Right renal pelvis (tissue), 4 donors: ENCODE measurements around the gene CNTN5. TPM values are rescaled to one million over a fixed set of nuclear protein-coding genes. Genes with fewer than 3 reads are reported as not detected.

Experiments
- DNase-seq, 4 donors: peaks; one replicate each; pipeline ENCODE4 v3.0.0-alpha.2; 2013; ENCODE audit warnings: low read depth in 4 of 4, low spot score in 3 of 4, missing footprints in 1 of 4
- polyA plus RNA-seq, 4 donors: library from polyadenylated mRNA; unstranded; fragments of 120-200 nt; gene quantifications; one replicate each; pipeline ENCODE4 v1.2.1, GENCODE V29; 2013; ENCODE audit not compliant: insufficient read length in 4 of 4

The CNTN5 gene
- polyA plus RNA-seq, 4 donors: 15.7 to 23.2 (median 21.5) TPM

GRCh38 chr11:99489581-99489980 lies 468.8 kb downstream of the CNTN5 start:
- no peak for DNase-seq

GRCh38 chr11:99494065-99494464 lies 473.3 kb downstream of the CNTN5 start:
- no peak for DNase-seq

DNA sequence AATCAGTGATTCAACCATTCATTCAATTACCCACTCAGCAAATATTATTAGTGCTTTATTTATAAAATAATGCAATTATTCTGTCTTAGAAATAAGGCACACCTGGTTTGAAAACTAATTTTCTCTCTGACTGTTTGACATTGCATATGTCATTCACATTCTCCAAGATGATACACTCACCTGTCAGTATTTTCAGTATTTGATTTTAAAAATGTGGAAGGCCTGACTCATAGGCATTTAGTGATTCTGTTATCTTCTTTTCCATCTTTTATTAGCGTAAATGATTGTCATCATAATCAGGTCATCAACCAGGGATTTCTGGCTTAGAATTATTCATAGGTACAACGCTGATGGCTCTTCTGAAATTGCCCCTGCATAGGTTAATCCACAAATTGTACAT lies 480.9 kb downstream of the CNTN5 start:
- DNase-seq: no peak

DNA sequence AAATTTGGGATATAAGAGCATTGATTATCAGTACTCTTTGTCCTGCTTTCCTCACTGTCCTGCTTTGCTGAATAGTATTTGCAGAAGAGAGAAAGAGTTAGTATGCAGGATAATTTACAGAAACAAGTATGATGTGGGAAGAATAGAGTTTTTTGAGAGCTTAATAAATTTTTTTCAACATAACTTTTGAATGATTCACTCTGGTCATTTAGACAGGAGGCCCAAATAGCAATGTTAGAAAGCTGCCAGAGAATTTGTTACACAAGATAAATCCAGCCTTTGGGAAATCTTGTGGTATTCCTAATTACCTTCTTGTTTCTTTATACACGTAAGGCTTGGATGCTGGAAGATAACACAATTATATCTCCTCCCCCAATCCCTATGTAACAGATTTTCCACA lies 484.6 kb downstream of the CNTN5 start:
- no peak for DNase-seq

DNA sequence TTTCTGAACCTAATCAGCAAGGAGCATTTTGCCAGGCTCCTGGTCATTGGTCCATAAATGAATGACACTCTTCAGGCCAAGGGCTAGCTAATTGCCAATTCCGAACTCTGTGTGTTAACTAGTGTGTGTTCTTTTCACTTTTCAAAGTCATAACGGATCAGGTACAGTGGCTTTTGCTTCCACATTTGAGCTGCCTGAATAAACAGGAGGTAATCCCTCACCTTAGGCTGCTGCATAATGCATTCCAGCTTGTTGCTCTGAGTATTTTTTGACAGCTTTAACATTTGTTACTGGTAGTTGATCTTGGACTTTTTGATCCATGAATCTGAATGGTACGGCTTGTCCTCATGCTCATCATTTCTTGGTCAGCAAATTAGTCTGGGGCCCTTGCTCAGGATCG lies 485.1 kb downstream of the CNTN5 start:
- DNase-seq: no peak

DNA sequence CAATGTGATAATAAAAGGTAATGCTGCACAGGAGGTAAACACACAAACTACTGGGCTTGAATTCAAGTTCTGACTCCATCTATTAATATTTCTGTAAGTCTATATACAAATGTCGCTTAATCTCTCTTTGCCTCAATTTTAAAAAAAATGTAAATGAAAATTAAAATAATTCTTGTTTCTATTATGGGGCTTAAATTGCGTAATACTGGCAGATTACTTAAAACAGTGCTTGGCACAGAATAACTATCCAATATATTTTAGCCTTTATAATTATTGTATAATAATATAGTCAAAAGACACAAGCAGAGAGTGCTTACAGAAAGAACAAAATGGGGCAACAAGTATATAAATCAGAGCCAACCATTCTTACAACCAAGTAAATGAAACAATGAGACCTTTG lies 489.1 kb downstream of the CNTN5 start:
- no peak for DNase-seq

DNA sequence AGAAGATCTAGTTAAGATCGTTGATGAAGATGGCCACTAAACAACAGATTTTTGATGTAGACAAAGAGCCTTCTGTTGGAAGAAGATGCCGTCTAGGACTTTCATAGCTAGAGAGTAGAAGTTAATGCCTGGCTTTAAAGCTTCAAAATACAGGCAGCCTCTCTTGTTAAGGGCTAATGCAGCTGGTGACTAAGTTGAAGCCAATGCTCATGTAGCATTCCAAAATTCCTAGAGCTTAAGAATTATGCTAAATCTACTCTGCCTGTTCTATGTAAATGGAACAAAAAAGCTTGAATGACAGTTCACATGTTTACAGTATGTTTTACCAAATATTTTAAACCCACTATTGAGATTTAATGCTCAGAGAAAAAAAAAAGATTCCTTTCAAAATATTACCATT lies 492.6 kb downstream of the CNTN5 start:
- DNase-seq: no peak

DNA sequence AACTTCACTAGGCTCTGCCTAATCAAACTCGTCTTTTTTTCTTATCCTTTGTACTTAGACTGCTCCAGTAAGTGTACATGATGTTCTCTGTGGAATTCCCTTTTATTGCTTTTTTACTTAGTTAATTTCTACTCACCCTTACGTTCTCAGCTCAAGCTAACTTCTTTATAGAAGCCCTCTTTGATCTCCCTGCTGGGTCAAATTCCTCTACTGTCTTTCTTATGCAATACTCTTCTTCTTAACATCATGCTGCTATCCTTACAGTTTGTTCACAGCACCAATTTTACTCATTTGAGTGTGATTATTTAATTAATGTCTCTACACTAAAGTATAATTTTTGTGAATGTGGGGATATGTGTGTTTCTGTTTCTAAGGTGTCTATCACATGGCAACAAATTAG lies 498.3 kb downstream of the CNTN5 start:
- no peak for DNase-seq

DNA sequence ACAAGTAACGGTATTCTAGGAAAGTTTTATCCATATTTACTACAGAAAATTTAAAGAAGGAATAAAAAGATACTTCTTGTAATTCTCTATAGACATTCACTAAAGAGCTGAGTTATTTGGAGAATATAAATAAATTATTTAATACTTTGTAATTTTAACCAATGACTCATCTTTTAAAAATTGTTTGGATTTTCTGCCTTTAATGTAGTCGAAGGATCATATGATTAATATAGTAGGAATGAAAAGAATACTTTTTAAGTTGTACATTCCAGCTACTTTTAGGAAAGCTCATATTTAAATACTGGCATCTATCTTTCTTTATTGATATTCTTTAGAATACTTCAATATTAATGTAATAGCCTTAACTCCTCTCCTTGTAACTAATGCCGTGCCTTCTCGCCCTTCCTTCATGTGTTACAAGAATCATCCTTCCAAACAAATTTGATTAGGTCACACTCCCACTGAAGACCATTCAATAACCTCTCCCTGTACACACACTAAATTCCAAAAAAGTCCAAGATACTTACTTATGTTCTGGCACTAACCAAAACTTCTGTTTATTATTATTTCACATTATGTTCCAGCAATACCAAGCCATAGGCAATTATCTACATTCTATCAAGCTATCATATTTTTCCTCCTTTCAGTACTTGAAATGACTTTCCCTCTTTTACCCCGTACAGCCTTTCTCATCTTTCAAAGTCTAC lies 501.9 kb downstream of the CNTN5 start:
- DNase-seq: no peak

- no peak for DNase-seq
These were observed 510.7 kb downstream of the CNTN5 start for GRCh38 chr11:99531468-99531867.

DNA sequence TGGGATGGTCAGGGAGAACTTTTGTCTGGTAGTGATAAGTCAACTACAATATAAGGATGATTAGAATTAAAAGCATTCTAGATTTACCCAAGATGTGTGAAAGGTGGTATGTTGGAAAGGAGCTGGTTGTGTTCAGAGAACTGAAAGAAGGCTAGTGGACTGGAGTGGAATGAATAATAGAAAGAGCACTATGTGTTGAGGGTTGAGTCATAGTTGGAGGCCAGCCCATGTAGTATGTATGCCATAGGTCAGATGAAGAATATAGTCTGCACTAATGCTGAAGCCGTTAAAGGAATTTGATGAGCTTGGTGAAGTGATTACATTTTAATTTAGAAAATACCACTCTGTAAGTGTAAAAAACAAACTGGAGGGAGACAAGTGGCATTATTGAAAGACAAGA lies 514.1 kb downstream of the CNTN5 start:
- no peak for DNase-seq

DNA sequence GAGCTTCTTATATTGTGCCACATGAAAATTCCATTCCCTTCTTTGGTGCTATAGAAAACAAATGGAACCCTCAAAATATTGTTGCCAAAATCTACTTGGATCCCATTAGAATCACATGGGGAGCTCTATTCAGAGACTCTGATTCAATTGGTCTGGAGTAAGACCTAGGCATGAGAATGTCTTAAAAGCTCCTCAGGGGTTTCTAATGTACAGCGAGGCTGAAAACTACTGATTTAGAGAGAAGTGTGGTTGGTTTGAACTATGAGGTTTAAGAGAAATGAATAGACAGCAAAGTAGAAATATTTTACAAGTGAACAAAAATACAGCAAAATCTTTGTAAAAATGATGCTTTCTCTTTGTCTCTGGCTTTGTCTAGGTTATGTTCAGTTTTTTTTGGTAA lies 514.7 kb downstream of the CNTN5 start:
- DNase-seq: no peak

DNA sequence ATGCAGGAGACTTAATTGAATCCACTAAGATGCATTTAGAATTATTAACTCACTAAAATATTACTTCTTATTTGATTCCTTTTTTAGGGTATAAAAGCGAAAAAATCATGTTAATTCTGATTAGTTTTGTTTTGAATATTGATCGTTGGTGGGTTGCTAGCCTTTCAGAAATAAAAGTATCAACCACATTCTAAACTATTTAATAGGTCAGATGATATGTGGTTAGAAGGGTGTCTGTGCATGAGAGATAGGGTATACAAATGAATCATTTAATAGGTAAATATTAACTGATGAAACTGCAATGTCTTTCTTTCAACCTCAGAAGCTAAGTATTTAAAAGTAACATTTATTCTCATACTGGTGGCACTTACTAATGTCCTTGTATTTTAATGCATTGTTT lies 515.1 kb downstream of the CNTN5 start:
- no peak for DNase-seq

DNA sequence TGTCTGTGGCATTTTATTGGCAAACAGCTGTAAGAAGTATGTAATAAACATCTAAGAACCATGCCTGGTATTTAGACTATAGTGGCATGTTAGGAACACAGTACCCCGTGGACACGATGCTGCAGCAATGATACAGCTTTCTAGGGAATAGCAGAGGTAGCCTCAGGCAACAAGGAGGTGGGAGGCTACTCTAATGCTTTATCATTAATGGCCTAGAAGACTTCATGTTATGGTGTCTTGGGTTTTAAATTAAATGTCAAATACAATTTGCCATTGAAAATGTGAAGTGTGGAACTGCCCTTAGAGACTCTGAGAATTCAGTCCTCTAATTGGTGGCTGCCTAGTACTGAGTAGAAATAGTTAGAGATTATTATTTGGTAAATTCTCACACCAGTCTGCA lies 516.9 kb downstream of the CNTN5 start:
- DNase-seq: no peak

DNA sequence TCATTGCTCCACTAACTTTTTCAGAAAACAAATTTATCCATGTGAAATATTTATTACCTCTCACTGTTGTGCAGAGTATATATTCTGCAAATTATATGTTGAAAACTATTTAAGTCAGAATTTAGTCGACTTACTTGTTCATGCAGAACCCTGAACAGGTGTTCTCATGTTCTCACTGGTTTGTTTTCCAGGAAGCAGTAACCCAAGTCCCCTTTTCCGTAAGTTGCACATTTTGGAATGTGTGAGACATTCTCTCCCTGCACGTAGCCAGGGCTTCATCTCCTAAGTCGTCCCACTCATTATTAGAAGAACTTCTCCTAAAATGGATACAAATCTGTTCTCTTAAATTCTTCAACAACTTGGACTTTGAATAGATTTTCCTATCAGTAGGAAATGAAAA lies 524.9 kb downstream of the CNTN5 start:
- DNase-seq: peak in 2 of 4 donors; percentile 1 to 2

GRCh38 chr11:99548264-99548663 lies 527.5 kb downstream of the CNTN5 start:
- DNase-seq: no peak

GRCh38 chr11:99554232-99554903 lies 533.6 kb downstream of the CNTN5 start:
- no peak for DNase-seq

DNA sequence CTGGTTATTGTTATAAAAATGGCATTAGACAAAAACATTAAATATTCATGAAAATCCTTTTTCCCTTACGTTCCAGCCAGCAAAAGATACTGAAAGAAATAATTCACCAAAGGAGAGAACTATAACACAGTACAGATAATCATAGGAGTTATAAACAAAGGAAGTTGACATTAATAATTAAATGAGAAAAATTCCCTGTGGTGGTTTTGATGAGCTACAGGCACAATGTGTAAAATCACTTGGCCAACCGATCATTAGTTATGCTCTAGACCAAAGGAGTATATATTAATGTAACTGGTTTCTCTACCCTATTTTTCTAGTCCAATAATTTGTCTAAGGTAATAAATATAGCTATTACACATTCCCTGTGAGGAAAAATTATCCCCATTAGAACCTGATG lies 534.7 kb downstream of the CNTN5 start:
- DNase-seq: no peak

DNA sequence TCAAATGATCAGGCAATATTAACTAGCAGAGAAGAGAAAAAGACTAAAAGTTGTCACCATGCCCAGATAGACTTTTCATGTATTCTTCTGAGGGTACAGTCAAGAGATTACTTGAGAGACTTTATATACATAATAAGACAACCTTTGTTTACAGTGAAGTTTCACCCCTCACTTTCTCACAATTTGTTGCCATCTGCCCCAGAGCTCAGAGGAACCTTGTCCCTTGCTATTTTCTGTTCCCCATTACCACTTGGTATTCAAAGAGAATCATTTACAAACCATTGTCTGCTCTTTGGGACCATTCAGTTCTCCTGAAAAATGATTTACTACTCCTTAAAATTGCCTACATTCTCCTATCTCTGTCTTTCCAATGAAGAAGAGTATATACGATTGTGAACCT lies 544.6 kb downstream of the CNTN5 start:
- DNase-seq: no peak

- DNase-seq: no peak
These were observed 546.7 kb downstream of the CNTN5 start for GRCh38 chr11:99567334-99567956.

DNA sequence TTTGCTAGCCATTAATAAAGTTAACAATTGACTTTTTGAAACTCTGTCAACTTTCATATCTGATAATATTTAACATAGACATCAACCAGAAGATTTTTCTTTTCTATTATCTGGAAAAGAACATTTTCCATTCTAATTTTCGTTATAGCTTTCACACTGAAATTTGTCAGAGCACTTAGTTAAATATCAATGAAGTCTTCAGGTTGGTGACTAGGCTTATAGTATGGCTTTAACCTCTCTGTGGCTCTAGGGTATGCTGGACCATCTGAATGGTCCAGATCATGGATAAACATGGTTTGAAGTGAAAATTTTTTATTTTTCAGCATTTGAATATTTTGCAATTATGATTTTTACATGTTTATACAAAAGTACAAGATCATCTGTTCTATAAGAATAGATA lies 548.1 kb downstream of the CNTN5 start:
- no peak for DNase-seq

DNA sequence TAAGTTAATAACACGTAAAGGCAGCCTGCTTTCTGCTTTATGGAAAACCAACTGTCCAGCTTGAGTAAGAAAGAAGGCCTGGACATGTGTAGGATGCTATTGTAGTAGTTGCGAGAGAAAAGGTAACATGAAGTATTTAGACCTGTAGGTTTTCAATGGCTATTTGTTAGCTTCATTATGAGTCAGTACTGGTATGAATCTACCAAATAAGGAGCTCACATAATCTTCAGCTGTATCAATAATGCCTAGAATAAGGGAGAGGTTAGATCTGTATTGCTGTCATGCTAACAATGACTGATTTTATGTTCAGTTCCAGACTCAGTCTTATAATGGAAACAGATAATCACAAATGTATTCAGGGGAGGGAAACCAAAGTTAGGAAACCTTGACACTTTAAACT lies 550.3 kb downstream of the CNTN5 start:
- DNase-seq: no peak
